Stimulated activated CD4-positive, alpha-beta T cell treated with anti-CD3 and anti-CD28 coated beads, Interleukin-4, amount 100 ng/mL, for 24 hours (primary cell): ENCODE data around the gene SORL1.
A peak's percentile ranks its signal among the peaks of the same experiment; 100 is the strongest.
"Not testable (repeated sequence)": the region's sequence is repeated elsewhere in the genome, so short reads cannot be mapped to it uniquely, and the experiment has no call there.

Experiments
- DNase-seq: peaks from one replicate; pipeline ENCODE4 v3.0.0-alpha.2; 2020

The SORL1 gene

GRCh38 chr11:121451986-121452608 lies at the start of gene SORL1:
Gene SORL1, plus strand, starts transcription at chr11:121452314. Its CDS starts 18 bp downstream, at chr11:121452332.
- DNase-seq: peak; percentile 75

GRCh38 chr11:121405646-121406045 lies 46.5 kb upstream of the SORL1 start:
- DNase-seq: no peak

- DNase-seq: no peak
Observed at GRCh38 chr11:121406291-121406690, 45.8 kb upstream of the SORL1 start.

- no peak for DNase-seq
Observed at GRCh38 chr11:121408830-121409229, 43.3 kb upstream of the SORL1 start.

- DNase-seq: not testable (repeated sequence)
Observed at GRCh38 chr11:121410041-121410440, 42.1 kb upstream of the SORL1 start.

- DNase-seq: not testable (repeated sequence)
Observed at GRCh38 chr11:121411330-121411729, 40.8 kb upstream of the SORL1 start.

- no peak for DNase-seq
Observed at GRCh38 chr11:121412000-121412587, 40.0 kb upstream of the SORL1 start.

- no peak for DNase-seq
Observed at GRCh38 chr11:121412711-121413415, 39.3 kb upstream of the SORL1 start.

GRCh38 chr11:121414141-121414913 lies 37.8 kb upstream of the SORL1 start:
- no peak for DNase-seq

GRCh38 chr11:121415856-121416255 lies 36.3 kb upstream of the SORL1 start:
- DNase-seq: no peak

- DNase-seq: peak; percentile 44
Observed at GRCh38 chr11:121417055-121417551, 35.0 kb upstream of the SORL1 start.

- no peak for DNase-seq
Observed at GRCh38 chr11:121417607-121418006, 34.5 kb upstream of the SORL1 start.

- peak; percentile 47 for DNase-seq
Observed at GRCh38 chr11:121418625-121419114, 33.4 kb upstream of the SORL1 start.

GRCh38 chr11:121419836-121420235 lies 32.3 kb upstream of the SORL1 start:
- no peak for DNase-seq

- DNase-seq: no peak
Observed at GRCh38 chr11:121420398-121420797, 31.7 kb upstream of the SORL1 start.

- no peak for DNase-seq
Observed at GRCh38 chr11:121421149-121421901, 30.8 kb upstream of the SORL1 start.

GRCh38 chr11:121422675-121423074 lies 29.4 kb upstream of the SORL1 start:
- DNase-seq: no peak

GRCh38 chr11:121425828-121426227 lies 26.3 kb upstream of the SORL1 start:
- no peak for DNase-seq

- DNase-seq: peak; percentile 56
Observed at GRCh38 chr11:121426476-121427399, 25.4 kb upstream of the SORL1 start.

GRCh38 chr11:121427400-121427744 lies 24.7 kb upstream of the SORL1 start:
- DNase-seq: no peak

- DNase-seq: no peak
Observed at GRCh38 chr11:121429556-121429955, 22.6 kb upstream of the SORL1 start.
